ENCODE data around the gene TOMM70.

GRCh38 chr3:100449214-100449613, 48.3 kb upstream of the TOMM70 start:
- TF ChIP-seq CTCF (IDR thresholded peaks at IDR 0.05; ENCODE audit: insufficient read depth, low read length, poor library complexity, severe bottlenecking) = no peak
- no peak for TF ChIP-seq EZH2phosphoT487 (conservative IDR thresholded peaks at IDR 0.05; ENCODE audit: low read length)

All from SU-DHL-6 (cell line).